Liver (tissue), 3 donors: Measurements from ENCODE around the gene COPG2.

Experiments
- CTCF ChIP-seq: fragments of 150-350 bp; IDR thresholded peaks from 2 replicates; pipeline ENCODE4 v1.5.1; 2017; ENCODE audit warnings: improper control_type of control experiment, low read depth, low read length; ENCODE audit not compliant: missing input control
- MAX ChIP-seq: IDR thresholded peaks from 2 replicates; pipeline ENCODE4 v1.6.1; 2016; ENCODE audit warnings: antibody characterized with exemption
- RAD21 ChIP-seq, 2 donors: IDR thresholded peaks; 2 replicates each; pipeline ENCODE4 v1.6.1; 2016; ENCODE audit warnings: antibody characterized with exemption in 2 of 2, mild to moderate bottlenecking in 2 of 2
- REST ChIP-seq: IDR thresholded peaks from 2 replicates; pipeline ENCODE4 v1.6.1; 2016; ENCODE audit warnings: antibody characterized with exemption, mild to moderate bottlenecking
- RXRA ChIP-seq, 2 donors: IDR thresholded peaks; 2 replicates each; pipeline ENCODE4 v1.6.1; 2017 to 2018; ENCODE audit warnings: antibody characterized with exemption in 2 of 2, mild to moderate bottlenecking in 1 of 2
- donor health status: healthy.
- donor health status: healthy.

- no peak for TF ChIP-seq MAX
- no peak for TF ChIP-seq CTCF
- no peak for TF ChIP-seq RAD21 (IDR thresholded peaks at IDR 0.05)
- TF ChIP-seq REST, result no peak
- no peak for TF ChIP-seq RXRA (IDR thresholded peaks at IDR 0.05)
These were observed 175.8 kb downstream of the COPG2 start for GRCh38 chr7:130492523-130493274.
